Left ventricle myocardium inferior (tissue), 1 donor: ENCODE results near the gene HBG1. TPM values are rescaled to one million over a fixed set of nuclear protein-coding genes. Genes with fewer than 3 reads are reported as not detected.
"Not testable (repeated sequence)": the region's sequence is repeated elsewhere in the genome, so short reads cannot be mapped to it uniquely, and the experiment has no call there.

ENCODE experiments used
- DNase-seq: peaks from one replicate; pipeline ENCODE4 v3.0.0-alpha.2; 2020
- H3K27ac ChIP-seq: fragments of 200-600 bp; replicated peaks from 2 replicates; pipeline ENCODE4 v1.8.0; 2021
- H3K27me3 ChIP-seq: fragments of 200-600 bp; 2 replicates; pipeline ENCODE4 v1.8.0; 2021; ENCODE audit warnings: low read depth
- H3K36me3 ChIP-seq: fragments of 200-600 bp; 2 replicates; pipeline ENCODE4 v1.8.0; 2021
- H3K4me1 ChIP-seq: fragments of 200-600 bp; 2 replicates; pipeline ENCODE4 v1.8.0; 2021
- H3K4me3 ChIP-seq: fragments of 200-600 bp; 2 replicates; pipeline ENCODE4 v1.8.0; 2021; ENCODE audit warnings: mild to moderate bottlenecking, moderate library complexity
- H3K9me3 ChIP-seq: fragments of 200-600 bp; replicated peaks from 2 replicates; pipeline ENCODE4 v1.8.0; 2021
- intact Hi-C: fragments of 100-400 bp; cut with micrococcal nuclease; formaldehyde crosslinking; loops from one replicate; pipeline ENCODE4 v1.11.0; 2022
- total RNA-seq: library from RNA; stranded (reverse); fragmentation: NEBNext Ultra II Directional; extraction: Animal tissue kit (Norgen Biotek cat#: 25700); gene quantifications from one replicate; pipeline ENCODE4 v1.2.1, GENCODE V29; 2021
- TF ChIP-seq, protein P1 (sequence below): fragments of 200-600 bp; IDR thresholded peaks from 2 replicates; pipeline ENCODE4 v1.8.0; 2021; ENCODE audit warnings: antibody characterized with exemption, mild to moderate bottlenecking, borderline replicate concordance
- donor health status: DM: no; HTN: yes; CAD: no; lungs with severe emphysema.

The HBG1 gene
- total RNA-seq, 1 donor from 2014 or later, result not detected

DNA sequence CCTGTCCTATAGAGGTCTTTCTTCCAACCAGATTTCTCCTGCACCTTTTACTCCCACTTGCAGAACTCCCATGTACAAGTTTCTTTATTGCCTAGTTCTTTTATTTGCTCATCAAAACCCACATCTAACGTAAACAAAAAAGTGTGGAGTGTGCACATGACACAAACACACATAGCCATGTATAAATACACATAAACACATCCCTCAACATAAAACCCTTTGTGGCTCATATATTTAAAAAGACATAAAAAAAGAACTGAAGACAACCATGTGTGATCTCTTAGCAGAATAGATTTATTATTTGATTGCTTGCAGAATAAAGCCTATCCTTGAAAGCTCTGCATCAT, 3.2 kb upstream of the HBG1 start:
- Histone ChIP-seq H3K9me3 (no peaks in the 10 kb centered on the region), H3K4me3 (no peak overlapping the region), H3K27ac (no peak overlapping the region), H3K36me3 (no peaks in the 10 kb centered on the region), H3K4me1 (no peaks in the 10 kb centered on the region), H3K27me3 (no peaks in the 10 kb centered on the region)
- intact Hi-C loops, result no loop called here
- TF ChIP-seq, protein P1, sequence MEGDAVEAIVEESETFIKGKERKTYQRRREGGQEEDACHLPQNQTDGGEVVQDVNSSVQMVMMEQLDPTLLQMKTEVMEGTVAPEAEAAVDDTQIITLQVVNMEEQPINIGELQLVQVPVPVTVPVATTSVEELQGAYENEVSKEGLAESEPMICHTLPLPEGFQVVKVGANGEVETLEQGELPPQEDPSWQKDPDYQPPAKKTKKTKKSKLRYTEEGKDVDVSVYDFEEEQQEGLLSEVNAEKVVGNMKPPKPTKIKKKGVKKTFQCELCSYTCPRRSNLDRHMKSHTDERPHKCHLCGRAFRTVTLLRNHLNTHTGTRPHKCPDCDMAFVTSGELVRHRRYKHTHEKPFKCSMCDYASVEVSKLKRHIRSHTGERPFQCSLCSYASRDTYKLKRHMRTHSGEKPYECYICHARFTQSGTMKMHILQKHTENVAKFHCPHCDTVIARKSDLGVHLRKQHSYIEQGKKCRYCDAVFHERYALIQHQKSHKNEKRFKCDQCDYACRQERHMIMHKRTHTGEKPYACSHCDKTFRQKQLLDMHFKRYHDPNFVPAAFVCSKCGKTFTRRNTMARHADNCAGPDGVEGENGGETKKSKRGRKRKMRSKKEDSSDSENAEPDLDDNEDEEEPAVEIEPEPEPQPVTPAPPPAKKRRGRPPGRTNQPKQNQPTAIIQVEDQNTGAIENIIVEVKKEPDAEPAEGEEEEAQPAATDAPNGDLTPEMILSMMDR, result no peak
- DNase-seq, result no peak

DNA sequence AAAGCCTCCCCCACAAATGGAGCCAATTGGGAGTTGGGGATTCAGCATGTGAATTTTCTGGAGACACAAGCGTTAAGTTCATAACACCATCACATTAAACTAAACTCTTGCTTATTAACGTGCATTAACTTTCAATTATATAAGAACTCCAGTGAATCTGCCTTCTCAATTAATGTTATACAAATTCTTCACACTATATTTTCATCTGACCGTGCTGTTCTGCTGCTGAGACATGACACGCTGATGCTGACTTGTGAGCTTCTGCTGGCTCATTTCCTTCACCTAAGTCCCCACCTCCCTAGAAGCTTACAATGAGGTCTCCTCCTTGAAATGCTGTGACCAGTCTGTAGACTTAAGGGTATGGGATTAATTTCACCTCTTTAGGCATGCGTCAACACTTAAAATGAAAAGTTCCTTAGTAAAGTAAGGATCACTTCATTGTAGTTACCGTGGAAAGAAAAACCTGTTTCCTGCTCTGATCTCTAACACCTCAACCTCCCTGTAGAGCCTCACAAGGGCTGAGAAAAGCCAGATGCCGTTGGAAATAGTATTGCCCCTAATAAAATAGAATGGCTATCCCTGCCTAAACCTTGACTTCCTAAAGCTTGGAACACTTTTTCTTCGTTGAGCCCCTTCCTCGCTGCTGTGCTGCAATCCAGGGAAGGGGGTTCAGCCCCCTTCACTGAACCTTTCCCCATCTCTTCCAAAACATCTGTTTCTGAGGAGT, 2.7 kb upstream of the HBG1 start:
- TF ChIP-seq, protein P1, result no peak
- intact Hi-C loops, result no loop called here

DNA sequence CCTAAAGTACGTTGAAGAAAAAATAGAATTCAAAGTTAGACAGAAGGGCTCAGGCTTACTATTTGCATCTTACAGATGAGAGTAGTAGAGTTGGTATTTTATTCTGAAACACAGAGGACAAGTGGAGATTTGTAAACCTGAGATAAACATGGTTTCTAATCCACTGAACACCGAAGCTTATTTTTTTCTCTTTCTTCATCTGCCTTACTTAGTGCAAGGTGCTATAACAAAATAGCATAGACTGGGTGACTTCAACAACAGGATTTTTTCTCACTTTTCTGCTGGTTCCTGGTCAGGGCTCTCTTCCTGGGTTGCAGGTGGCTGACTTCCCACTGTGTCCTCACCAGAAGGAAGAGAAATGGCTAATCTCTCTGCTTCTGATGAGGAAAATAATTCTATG, 2.1 kb upstream of the HBG1 start:
- Histone ChIP-seq H3K4me3 (no peak overlapping the region), H3K9me3 (no peaks in the 10 kb centered on the region), H3K4me1 (no peaks in the 10 kb centered on the region), H3K27me3 (no peaks in the 10 kb centered on the region), H3K36me3 (no peaks in the 10 kb centered on the region), H3K27ac (no peak overlapping the region)
- intact Hi-C loops, result no loop called here
- TF ChIP-seq, protein P1, result no peak
- no peak for DNase-seq

More for the DNA sequence above, 2.7 kb upstream of the HBG1 start:
- DNase-seq, result no peak
- no peak overlapping the region for H3K4me3 ChIP-seq
- no peaks in the 10 kb centered on the region for H3K4me1 ChIP-seq
- no peak overlapping the region for H3K27ac ChIP-seq
- H3K27me3 ChIP-seq, result no peaks in the 10 kb centered on the region
- H3K9me3 ChIP-seq, result no peaks in the 10 kb centered on the region
- no peaks in the 10 kb centered on the region for H3K36me3 ChIP-seq

DNA sequence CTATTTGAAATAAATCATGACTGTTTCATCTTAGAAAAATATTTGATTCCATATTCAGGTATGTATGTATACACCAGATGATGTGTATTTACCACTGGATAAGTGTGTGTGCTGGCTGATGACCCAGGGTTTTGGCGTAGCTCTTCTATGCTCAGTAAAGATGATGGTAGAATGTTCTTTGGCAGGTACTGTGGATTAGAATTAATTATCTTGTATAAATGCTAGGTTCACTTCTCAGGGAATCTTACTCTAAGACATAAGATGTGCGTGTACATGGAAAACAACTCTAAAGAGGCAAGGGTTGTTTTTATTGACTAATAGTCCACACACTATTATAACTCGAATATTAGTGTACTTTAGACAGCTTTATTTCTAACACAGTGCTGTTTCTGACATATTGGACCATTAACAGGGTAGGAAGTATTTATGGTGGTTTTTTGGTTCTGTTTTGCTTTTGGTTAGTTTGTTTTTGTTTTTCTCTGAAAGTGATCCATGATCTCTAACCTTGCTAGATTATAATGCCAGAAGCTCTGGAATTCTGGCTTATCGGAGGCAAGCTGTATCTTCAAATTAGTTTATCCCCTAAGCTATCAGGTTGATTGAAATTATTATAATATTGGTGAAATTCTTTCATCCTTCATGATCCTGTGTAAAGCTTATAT, 1.0 kb upstream of the HBG1 start:
- H3K4me1 ChIP-seq, result no peaks in the 10 kb centered on the region
- H3K4me3 ChIP-seq, result no peak overlapping the region
- intact Hi-C loops, result no loop called here
- no peak for DNase-seq
- no peaks in the 10 kb centered on the region for H3K27me3 ChIP-seq
- H3K27ac ChIP-seq, result no peak overlapping the region
- TF ChIP-seq, protein P1, result no peak
- no peaks in the 10 kb centered on the region for H3K9me3 ChIP-seq
- H3K36me3 ChIP-seq, result no peaks in the 10 kb centered on the region

DNA sequence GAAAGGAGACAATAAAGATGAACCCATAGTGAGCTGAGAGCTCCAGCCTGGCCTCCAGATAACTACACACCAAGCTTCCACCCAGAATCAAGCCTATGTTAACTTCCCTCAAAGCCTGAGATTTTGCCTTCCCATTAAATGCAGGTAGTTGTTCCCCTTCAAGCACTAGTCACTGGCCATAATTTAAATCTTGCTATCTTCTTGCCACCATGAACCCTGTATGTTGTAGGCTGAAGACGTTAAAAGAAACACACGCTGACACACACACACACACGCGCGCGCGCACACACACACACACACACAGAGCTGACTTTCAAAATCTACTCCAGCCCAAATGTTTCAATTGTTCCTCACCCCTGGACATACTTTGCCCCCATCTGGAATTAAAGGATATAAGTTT, 1.2 kb downstream of the HBG1 start:
- H3K4me3 ChIP-seq, H3K4me1 ChIP-seq, DNase-seq, H3K36me3 ChIP-seq, H3K9me3 ChIP-seq, H3K27ac ChIP-seq, intact Hi-C loops, H3K27me3 ChIP-seq: not testable (repeated sequence)

DNA sequence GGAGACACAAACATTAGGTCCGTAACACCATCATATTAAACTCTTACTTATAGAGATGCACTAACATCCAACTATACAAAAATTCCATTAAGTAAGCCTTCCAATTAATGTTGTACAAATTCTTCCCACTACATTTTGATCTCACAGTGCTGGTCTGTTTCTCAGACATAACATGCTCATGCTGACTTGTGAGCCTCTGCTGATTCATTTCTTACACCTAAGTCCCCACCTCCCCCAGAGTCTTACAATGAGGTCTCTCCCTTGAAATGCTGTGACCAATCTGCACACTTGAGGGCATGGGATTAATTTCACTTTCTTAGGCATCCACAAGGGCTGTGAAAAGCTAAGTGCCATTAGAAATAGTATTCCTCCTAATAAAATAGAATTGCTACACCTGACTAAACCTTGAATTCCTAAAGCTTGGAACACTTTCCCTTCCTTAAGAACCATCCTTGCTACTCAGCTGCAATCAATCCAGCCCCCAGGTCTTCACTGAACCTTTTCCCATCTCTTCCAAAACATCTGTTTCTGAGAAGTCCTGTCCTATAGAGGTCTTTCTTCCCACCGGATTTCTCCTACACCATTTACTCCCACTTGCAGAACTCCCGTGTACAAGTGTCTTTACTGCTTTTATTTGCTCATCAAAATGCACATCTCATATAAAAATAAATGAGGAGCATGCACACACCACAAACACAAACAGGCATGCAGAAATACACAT, 2.0 kb downstream of the HBG1 start:
- Histone ChIP-seq H3K4me1 (no peaks in the 10 kb centered on the region), H3K9me3 (no peaks in the 10 kb centered on the region), H3K4me3 (no peak overlapping the region), H3K27ac (no peak overlapping the region), H3K36me3 (no peaks in the 10 kb centered on the region), H3K27me3 (peaks cover 7% of the 10 kb centered on the region)
- TF ChIP-seq, protein P1, result no peak
- intact Hi-C loops, result no loop called here
- DNase-seq, result no peak
